ENCODE measurements around the gene FTSJ3.

Gene FTSJ3

DNA sequence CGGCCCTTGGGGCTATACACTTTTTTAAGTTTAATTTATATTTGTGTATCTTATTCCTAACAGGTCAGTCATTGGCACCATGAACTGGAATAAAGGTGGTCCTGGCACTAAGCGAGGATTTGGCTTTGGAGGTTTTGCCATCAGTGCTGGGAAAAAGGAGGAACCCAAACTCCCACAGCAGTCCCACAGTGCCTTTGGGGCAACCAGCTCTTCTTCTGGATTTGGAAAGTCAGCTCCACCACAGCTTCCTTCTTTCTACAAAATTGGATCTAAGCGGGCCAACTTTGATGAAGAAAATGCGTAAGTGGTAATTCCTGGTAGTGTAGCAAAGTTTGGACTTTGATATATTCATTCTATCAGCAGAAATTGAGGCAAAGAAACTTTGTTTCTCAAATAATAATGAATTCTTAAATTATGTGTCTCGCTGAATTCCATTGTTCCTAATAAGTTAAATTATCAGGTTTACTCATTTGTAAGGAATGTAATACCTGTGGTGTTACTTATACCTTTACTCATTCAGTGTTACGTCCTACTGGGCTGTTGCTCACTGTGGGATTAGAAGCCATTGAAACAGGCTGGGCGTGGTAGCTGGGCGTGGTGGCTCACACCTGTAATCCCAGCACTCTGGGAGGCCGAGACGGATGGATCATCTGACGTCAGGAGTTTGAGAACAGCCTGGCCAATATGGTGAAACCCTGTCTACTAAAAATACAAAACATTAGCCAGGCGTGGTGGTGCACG, 40.3 kb downstream of the FTSJ3 start:
- DNase-seq (ENCODE audit: low spot score): no peak

DNA sequence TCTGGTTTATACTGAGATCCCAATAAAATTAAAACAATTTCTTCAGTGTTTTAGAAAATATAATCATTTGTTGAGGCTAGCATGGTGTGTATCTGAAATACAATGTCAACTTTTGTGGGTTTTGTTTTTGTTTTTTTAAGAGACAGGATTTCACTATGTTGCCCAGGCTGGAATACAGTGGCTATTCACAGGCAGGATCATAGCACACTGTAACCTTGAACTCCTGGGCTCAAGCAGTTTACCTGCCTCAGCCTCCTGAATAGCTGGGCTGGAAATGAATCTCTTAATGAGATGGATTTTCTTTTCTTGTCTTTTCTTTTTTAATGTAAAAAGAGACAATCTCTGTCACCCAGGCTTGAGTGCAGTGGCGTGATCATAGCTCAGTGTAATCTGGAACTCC, 41.3 kb downstream of the FTSJ3 start:
- DNase-seq (ENCODE audit: low spot score): no peak

GRCh38 chr17:63785556-63785955, 41.9 kb downstream of the FTSJ3 start:
- no peak for DNase-seq (ENCODE audit: low spot score)

DNA sequence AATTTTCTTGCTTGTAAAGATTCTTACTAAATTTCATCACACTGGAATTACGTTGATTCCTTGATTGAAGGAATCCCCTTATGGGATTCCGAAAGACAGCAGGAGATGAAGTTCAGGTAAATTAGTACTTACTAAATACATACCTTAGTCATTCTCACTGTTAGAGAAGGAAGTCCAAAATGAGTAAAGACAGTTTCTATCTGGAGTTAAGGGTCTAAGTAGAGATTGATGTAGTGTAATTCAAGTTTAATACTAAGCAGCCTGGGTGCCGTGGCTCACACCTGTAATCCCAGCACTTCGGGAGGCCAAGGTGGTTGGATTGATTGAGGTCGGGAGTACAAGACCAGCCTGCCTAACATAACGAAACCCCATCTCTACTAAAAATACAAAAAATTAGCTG, 43.9 kb downstream of the FTSJ3 start:
- DNase-seq (ENCODE audit: low spot score): no peak

GRCh38 chr17:63780928-63781327, 46.5 kb downstream of the FTSJ3 start:
- DNase-seq (ENCODE audit: low spot score): no peak

- no peak for DNase-seq (ENCODE audit: low spot score)
These were observed 47.0 kb downstream of the FTSJ3 start for GRCh38 chr17:63780507-63780906.

DNA sequence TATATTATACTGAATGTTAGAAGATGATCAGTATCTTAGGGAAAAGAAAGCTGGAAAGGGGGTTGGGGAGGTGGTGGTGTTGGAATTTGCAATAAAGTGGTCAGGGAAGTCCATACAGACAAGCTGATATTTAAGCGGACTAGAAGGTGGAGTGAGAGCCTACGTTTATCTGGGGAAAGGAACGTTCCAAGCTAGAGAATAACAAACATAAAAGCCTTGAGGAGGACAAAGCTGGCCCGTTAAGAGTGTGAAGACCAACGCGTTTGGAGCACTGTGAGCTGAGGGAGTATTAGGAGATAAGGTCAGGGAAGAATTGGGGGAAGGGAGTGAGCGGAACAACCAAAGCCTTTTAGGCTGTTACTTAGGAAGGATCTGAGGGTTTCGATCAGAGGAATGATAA, 52.0 kb downstream of the FTSJ3 start:
- no peak for DNase-seq (ENCODE audit: low spot score)

DNA sequence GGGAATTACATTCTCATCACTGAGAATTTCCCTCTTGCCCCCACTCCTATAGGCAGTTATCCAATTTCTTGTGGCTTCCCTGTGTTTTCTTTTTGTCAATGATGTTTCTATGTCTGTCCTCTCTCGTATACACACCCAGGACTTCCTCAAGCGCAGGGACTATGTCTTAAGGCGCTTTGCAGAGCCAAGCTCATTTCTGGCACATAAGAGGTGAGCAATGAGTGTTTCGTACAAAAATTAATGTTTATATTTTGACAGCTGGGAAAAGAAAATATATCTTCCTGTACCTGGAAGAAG, 52.5 kb downstream of the FTSJ3 start:
- no peak for DNase-seq (ENCODE audit: low spot score)

GRCh38 chr17:63774141-63774968, 53.1 kb downstream of the FTSJ3 start, which contains the start of gene DDX42:
TSS of gene DDX42 (plus strand) at chr17:63774170. CDS start at chr17:63787050, 12,880 bp downstream.
- DNase-seq (ENCODE audit: low spot score): no peak

DNA sequence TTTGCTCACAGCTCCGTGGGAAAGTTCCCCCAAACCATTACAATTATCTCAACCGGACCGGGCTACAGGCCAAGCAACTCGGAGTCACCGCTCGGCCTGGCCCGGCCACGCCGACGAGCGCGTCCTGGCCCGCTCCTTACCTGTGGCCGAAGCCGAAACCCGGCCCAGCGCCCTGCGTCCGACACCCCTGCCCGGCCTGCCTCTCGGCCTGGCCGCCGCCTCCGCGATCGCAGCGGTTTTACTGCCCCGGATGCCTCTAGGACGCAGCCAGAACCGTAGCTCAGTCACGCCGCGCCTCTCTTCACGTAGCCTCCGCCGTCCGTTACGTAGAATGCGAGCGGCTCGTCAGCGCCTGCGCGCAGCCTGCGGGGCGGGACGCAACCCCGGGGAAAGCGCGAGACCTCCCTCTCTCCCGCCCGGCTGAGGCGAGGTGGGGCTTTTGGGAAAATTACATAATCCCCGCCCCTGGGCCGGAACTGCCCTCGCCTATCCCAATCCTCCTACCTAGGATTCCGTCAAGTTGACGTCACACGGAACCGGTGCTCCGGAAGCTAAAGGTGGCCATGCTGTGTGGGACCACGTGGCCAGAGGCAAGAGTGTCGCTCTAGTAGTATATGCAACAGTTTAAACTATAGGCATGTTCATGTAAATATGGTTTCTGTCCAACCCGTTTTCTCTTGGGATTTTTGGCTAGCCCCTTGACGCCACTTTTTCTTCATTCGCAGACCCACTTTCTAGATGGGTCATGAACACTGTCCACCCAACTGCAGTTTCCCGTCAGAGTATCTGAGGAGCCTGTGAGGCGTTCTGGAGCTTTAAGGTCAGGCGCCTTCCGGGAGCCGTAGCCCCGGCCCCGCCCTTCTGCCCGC, 54.0 kb downstream of the FTSJ3 start, which contains the start of gene CCDC47:
Gene CCDC47 (minus strand): TSS at position 326 of the 869 bp plus-strand sequence. CDS start 7,422 bp downstream, outside the sequence.
- peak; percentile 98 for DNase-seq (ENCODE audit: low spot score)

GRCh38 chr17:63772801-63773271, 54.6 kb downstream of the FTSJ3 start:
- DNase-seq (ENCODE audit: low spot score): peak; percentile 14

All from germinal center (tissue), 1 donor.